Vagina (tissue), 2 donors: ENCODE measurements around the gene NPEPPS.

ENCODE experiments used
- POLR2A ChIP-seq, 2 donors: fragments of 450-650 bp; IDR thresholded peaks; one replicate each; pipeline ENCODE4 v1.6.1; 2017; ENCODE audit warnings: antibody characterized with exemption in 2 of 2, mild to moderate bottlenecking in 2 of 2, moderate library complexity in 2 of 2
- POLR2AphosphoS5 ChIP-seq, 2 donors: sonication (generic); formaldehyde crosslinking; IDR thresholded peaks; one replicate each; pipeline ENCODE4 v1.9.0; 2017; ENCODE audit warnings: antibody characterized with exemption in 2 of 2, mild to moderate bottlenecking in 2 of 2, low read depth in 1 of 2; ENCODE audit not compliant: insufficient read depth in 1 of 2
- TF ChIP-seq, protein P1 (sequence below), 3 experiments: fragments of 450-650 bp in 2 of 3; fragments of 200-600 bp in 1 of 3; sonication (generic) in 1 of 3; IDR thresholded peaks; one replicate each; pipeline ENCODE4 v1.5.1; 2017 to 2019; ENCODE audit warnings: antibody characterized with exemption in 3 of 3, mild to moderate bottlenecking in 2 of 3, moderate library complexity in 2 of 3

DNA sequence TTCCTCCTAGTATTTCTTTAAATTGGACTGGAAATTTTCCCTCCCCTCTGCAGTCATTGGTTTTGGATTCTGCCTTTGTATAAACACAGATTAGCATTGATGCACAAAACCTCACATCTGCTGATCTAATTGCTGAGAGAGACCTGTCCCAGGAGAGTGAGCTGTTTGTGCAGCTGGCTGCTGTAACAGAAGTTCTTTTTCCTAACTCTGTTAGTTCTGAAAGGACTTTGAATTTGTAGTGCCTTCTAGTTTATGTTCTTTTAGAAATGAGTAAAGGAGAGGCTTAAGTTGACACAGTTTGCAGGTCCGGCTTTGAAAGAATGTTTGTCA, 73.7 kb downstream of the NPEPPS start:
- TF ChIP-seq, protein P1, sequence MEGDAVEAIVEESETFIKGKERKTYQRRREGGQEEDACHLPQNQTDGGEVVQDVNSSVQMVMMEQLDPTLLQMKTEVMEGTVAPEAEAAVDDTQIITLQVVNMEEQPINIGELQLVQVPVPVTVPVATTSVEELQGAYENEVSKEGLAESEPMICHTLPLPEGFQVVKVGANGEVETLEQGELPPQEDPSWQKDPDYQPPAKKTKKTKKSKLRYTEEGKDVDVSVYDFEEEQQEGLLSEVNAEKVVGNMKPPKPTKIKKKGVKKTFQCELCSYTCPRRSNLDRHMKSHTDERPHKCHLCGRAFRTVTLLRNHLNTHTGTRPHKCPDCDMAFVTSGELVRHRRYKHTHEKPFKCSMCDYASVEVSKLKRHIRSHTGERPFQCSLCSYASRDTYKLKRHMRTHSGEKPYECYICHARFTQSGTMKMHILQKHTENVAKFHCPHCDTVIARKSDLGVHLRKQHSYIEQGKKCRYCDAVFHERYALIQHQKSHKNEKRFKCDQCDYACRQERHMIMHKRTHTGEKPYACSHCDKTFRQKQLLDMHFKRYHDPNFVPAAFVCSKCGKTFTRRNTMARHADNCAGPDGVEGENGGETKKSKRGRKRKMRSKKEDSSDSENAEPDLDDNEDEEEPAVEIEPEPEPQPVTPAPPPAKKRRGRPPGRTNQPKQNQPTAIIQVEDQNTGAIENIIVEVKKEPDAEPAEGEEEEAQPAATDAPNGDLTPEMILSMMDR (IDR thresholded peaks at IDR 0.05), result no peak
- TF ChIP-seq POLR2A (IDR thresholded peaks at IDR 0.05), result no peak
- TF ChIP-seq POLR2AphosphoS5 (IDR thresholded peaks at IDR 0.05; ENCODE audit: insufficient read depth in 1 of 2, low read depth in 1 of 2), result no peak
